Measurements from ENCODE around the gene HTRA3. TPM values are rescaled to one million over a fixed set of nuclear protein-coding genes. Genes with fewer than 3 reads are reported as not detected.

The HTRA3 gene
- total RNA-seq, 1 donor from 2014 or later = not detected

DNA sequence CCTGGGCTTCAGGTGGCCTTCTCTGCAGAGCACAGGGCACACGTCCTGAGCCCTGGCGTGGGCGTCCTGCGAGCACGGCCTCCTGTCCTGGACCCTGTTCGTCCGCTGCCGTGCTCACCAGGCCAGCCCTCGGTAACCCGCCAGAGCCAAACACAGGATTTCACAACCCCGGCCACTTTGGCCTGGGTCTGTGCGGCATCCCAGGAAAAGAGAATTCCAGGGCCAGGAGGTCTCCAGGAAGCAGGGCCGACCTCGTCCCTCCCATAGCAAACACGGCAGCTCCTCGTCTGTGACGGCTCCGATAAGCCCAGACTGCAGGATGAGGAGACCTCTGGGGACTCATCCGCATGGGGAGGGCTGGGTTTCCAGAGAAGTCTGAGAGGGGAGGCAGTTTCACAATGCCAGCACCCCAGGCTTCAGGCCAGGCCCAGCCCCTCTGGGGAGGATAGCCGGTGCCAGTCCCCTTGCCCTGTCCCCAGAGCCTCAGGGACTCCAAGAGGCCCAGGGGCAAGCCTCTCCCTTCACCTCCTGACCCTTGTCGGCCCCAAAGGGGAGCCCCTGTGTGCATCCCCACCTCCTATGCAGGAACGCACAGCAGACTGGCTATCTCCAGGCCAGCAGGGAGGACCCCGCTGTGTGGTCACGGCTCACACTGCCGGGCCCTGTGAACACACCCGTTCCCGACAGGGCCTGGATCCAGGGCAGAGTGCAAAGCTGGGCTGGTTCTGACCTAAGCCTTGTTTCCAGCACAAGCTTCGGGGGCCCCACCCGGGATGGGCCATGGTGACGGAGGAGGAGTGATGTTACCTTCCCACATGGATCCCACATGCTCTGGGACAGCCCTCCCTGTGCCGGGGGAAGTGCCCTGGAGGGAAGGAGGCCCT is 22.3 kb upstream of the HTRA3 start:
- no peak for ATAC-seq (ENCODE audit: low read depth)
- no peak for DNase-seq
- ChIA-PET POLR2A (no interaction called here), CTCF (no interaction called here)
- intact Hi-C loops (cut with micrococcal nuclease) = no loop called here
- Mint-ChIP-seq H3K36me3 (ENCODE audit: low read depth) (peaks cover 3% of the 10 kb centered on the region), H3K4me1 (peaks cover under 1% of the 10 kb centered on the region), H3K27ac (no peak overlapping the region), H3K9me3 (no peaks in the 10 kb centered on the region), H3K27me3 (no peaks in the 10 kb centered on the region), H3K4me3 (no peak overlapping the region)
- TF ChIP-seq, protein P1, sequence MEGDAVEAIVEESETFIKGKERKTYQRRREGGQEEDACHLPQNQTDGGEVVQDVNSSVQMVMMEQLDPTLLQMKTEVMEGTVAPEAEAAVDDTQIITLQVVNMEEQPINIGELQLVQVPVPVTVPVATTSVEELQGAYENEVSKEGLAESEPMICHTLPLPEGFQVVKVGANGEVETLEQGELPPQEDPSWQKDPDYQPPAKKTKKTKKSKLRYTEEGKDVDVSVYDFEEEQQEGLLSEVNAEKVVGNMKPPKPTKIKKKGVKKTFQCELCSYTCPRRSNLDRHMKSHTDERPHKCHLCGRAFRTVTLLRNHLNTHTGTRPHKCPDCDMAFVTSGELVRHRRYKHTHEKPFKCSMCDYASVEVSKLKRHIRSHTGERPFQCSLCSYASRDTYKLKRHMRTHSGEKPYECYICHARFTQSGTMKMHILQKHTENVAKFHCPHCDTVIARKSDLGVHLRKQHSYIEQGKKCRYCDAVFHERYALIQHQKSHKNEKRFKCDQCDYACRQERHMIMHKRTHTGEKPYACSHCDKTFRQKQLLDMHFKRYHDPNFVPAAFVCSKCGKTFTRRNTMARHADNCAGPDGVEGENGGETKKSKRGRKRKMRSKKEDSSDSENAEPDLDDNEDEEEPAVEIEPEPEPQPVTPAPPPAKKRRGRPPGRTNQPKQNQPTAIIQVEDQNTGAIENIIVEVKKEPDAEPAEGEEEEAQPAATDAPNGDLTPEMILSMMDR (IDR thresholded peaks at IDR 0.05) = no peak

DNA sequence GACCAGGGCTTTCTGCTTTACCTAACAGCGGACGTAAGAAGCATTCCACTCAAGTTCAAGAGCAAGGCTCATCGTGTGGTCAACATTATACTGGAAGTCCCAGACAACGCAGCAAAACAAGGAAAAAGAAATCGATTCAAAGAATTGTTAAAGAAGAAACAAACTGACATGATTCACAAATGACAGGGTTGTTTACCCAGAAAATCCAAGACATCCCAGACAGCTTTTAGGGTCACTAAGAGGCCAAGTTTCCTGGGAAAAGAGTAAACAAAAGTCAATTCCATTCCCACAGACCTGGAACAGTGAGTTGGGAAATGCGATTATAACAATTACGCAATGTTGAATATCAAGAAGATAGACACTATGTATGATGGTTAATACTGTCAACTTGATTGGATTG is 21.5 kb upstream of the HTRA3 start:
- no peak for ATAC-seq (ENCODE audit: low read depth)
- Mint-ChIP-seq H3K4me1 (no peaks in the 10 kb centered on the region), H3K4me3 (no peak overlapping the region), H3K27ac (no peak overlapping the region), H3K27me3 (no peaks in the 10 kb centered on the region), H3K36me3 (ENCODE audit: low read depth) (no peaks in the 10 kb centered on the region), H3K9me3 (no peaks in the 10 kb centered on the region)
- no peak for DNase-seq
- ChIA-PET CTCF (no interaction called here), POLR2A (no interaction called here)
- intact Hi-C loops (cut with micrococcal nuclease) = no loop called here
- TF ChIP-seq, protein P1 (IDR thresholded peaks at IDR 0.05) = no peak

DNA sequence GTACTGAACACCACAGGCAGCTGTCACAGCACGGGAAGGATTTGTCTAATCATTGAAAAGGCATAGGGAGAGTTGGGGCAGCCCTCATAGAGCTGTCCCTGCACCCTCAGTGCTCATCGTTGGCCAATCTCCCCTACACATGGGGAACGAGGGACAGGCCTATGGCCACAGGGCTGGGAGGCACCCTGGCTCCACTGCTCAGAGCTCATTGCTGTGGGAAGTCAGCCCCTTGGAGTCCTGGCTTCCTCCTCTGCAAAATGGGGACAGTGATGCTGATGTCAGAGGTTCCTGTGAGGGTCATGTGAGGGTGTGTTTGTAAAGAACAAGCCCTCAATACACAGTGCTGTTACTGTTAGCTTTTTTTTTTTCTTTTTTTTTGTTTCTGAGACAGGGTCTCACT is 19.3 kb upstream of the HTRA3 start:
- TF ChIP-seq, protein P1 (IDR thresholded peaks at IDR 0.05) = no peak
- no peaks in the 10 kb centered on the region for H3K4me1 Mint-ChIP-seq
- H3K4me3 Mint-ChIP-seq = no peak overlapping the region
- ChIA-PET CTCF (interaction anchor here (1.4 kb wide), 1 partner anchor 8 kb away, joined by 5 read pairs; no protein-coding TSS in a partner anchor), POLR2A (no interaction called here)
- H3K27me3 Mint-ChIP-seq = no peaks in the 10 kb centered on the region
- intact Hi-C loops (cut with micrococcal nuclease) = no loop called here
- H3K36me3 Mint-ChIP-seq (ENCODE audit: low read depth) = no peaks in the 10 kb centered on the region
- no peak for ATAC-seq (ENCODE audit: low read depth)
- H3K27ac Mint-ChIP-seq = no peak overlapping the region
- DNase-seq = no peak
- no peaks in the 10 kb centered on the region for H3K9me3 Mint-ChIP-seq

DNA sequence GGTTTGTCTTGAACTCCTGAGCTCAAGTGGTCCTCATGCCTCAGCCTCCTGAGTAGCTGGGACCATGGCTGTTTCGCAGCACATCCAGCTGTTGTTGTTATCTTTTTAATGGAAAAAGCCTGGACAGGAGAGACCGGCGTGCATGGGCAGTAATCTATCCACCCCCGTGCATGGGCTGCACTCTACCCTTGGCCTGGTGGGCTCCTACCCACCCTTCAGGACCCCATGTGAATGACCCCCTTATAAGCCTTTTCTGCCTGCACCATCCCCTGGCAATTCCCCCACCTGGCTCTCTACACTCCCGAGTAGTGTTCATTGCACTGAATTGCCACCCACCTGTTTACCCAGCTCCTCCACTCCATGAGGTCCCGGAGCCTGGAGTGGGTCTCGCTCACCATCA is 18.9 kb upstream of the HTRA3 start:
- Mint-ChIP-seq H3K27ac (no peak overlapping the region), H3K27me3 (no peaks in the 10 kb centered on the region), H3K36me3 (ENCODE audit: low read depth) (no peaks in the 10 kb centered on the region), H3K9me3 (no peaks in the 10 kb centered on the region), H3K4me1 (no peaks in the 10 kb centered on the region), H3K4me3 (no peak overlapping the region)
- intact Hi-C loops (cut with micrococcal nuclease) = no loop called here
- TF ChIP-seq, protein P1 (IDR thresholded peaks at IDR 0.05) = no peak
- ChIA-PET POLR2A (no interaction called here), CTCF (interaction anchor here (1.4 kb wide), 1 partner anchor 8 kb away, joined by 5 read pairs; no protein-coding TSS in a partner anchor)
- ATAC-seq (ENCODE audit: low read depth) (no peak), DNase-seq (no peak)

DNA sequence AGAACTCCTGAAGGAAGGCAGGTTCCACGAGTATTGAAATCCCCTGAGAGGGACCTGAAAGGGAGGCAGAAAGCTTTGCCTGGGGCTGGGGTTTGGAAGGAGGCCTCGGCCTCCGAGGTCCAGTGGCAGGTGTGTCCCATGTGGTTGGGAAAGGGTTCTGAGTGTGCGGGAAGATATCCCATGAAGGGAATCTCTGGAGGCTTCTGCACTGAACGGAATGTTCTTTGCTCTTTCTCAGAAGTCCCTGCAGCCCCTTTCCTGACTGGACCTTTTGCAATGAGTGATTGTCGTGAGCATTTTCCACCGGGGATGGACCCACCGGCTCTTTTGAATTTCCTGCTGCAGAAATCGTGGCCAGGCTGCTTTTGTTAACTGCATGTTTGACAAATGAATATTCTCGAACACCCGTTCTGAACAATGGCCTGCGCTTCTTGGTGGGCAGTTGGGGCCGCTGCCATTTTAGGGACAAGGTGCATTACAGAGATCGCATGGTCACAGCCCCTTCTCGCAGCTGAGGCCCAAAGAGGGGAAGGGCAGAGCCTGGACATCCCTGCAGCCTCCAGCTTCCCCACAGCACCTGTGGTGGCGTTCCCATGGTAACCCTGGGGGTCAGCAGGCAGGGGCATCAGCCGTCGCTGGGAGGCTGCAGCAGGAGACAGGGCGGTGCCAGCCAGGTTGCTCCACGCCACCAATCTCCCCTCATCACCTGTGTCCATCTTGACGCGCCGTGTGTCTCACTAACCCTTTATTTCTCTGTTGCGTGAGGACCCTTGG is 18.3 kb upstream of the HTRA3 start:
- Mint-ChIP-seq H3K27ac (no peak overlapping the region), H3K4me1 (no peaks in the 10 kb centered on the region), H3K27me3 (no peaks in the 10 kb centered on the region), H3K36me3 (ENCODE audit: low read depth) (no peaks in the 10 kb centered on the region), H3K4me3 (no peak overlapping the region), H3K9me3 (no peaks in the 10 kb centered on the region)
- no peak for DNase-seq
- CTCF ChIA-PET = interaction anchor here (1.4 kb wide), 1 partner anchor 9 kb away, joined by 5 read pairs; no protein-coding TSS in a partner anchor
- TF ChIP-seq, protein P1 (IDR thresholded peaks at IDR 0.05) = no peak
- intact Hi-C loops (cut with micrococcal nuclease) = no loop called here
- POLR2A ChIA-PET = no interaction called here
- ATAC-seq (ENCODE audit: low read depth) = no peak
